Psoas muscle (tissue), 8 donors: ENCODE results near the gene APLN. TPM values are rescaled to one million over a fixed set of nuclear protein-coding genes. Genes with fewer than 3 reads are reported as not detected.

Experiments used
- ATAC-seq, 4 donors: fragments of 200-7000 bp; cut with Tn5 transposase; one replicate each; pipeline ENCODE4 v1.9.1; 2020; ENCODE audit warnings: moderate library complexity in 3 of 4, mild to moderate bottlenecking in 2 of 4
- DNase-seq, 2 donors: peaks; one replicate each; pipeline ENCODE4 v3.0.0-alpha.2; 2020
- H3K27ac ChIP-seq: fragments of 200-600 bp; one replicate; pipeline ENCODE4 v1.8.0; 2022
- H3K27me3 ChIP-seq, 3 donors: fragments of 200-600 bp in 1 of 3; one replicate each; pipeline versions ENCODE4 v1.6.1 to v1.8.0; 2013 to 2022; ENCODE audit warnings: low read length in 2 of 3, mild to moderate bottlenecking in 2 of 3, moderate library complexity in 1 of 3; ENCODE audit not compliant: insufficient read depth in 3 of 3
- H3K36me3 ChIP-seq, 2 donors: fragments of 200-600 bp in 1 of 2; one replicate each; pipeline versions ENCODE4 v1.6.1 to v1.8.0; 2013 to 2022; ENCODE audit warnings: low read depth in 1 of 2, mild to moderate bottlenecking in 1 of 2, moderate library complexity in 1 of 2; ENCODE audit not compliant: insufficient read depth in 1 of 2
- H3K4me1 ChIP-seq: fragments of 200-600 bp; one replicate; pipeline ENCODE4 v1.8.0; 2022
- H3K4me3 ChIP-seq: fragments of 200-600 bp; one replicate; pipeline ENCODE4 v1.8.0; 2022; ENCODE audit warnings: mild to moderate bottlenecking
- H3K9me3 ChIP-seq: fragments of 200-600 bp; one replicate; pipeline ENCODE4 v1.8.0; 2022
- WGBS, 3 donors: extraction: QIAGEN DNeasy Blood & Tissue Kit; methylation state at CpG; one replicate each; pipeline versions ENCODE4 v1.1.6 to v1.1.7; 2013; 5-methylcytosine and 5-hydroxymethylcytosine counted together
- intact Hi-C, 2 donors: fragments of 100-400 bp; cut with DNase I; formaldehyde crosslinking; loops; one replicate each; pipeline versions ENCODE4 v1.11.0 to v1.14.2; 2022
- polyA plus RNA-seq, 3 donors: library from polyadenylated mRNA; stranded (reverse); fragments of 200-250 nt; gene quantifications; one replicate each; pipeline ENCODE4 v1.2.3, GENCODE V29; 2013
- total RNA-seq, 4 donors: library from RNA; stranded (reverse); fragmentation: NEBNext Ultra II Directional in 2 of 4; extraction: Animal tissue kit (Norgen Biotek cat#: 25700) in 2 of 4; gene quantifications; one replicate each; pipeline versions ENCODE4 v1.2.1 to v1.2.4, GENCODE V29; 2021 to 2023
- TF ChIP-seq, protein P1 (sequence below): fragments of 200-600 bp; IDR thresholded peaks from one replicate; pipeline ENCODE4 v1.8.0; 2022; ENCODE audit warnings: antibody characterized with exemption
- donor health status: healthy with polysubstance abuse.
- donor health status: DM: no; HTN: no; CAD: no; lungs with moderate emphysema.
- donor health status: Bipolar disorder and iron deficiency.
- donor health status: healthy.
- donor health status: DM: yes; HTN: yes; CAD: no.
- donor health status: DM: no; HTN: no; CAD: no.
- donor health status: DM: no; HTN: no; CAD: no.
- donor health status: DM: yes; HTN: yes; CAD: no.

Gene APLN
- total and polyA plus RNA-seq, 7 donors, result 0.13 to 4.1 (median 0.86) TPM

DNA sequence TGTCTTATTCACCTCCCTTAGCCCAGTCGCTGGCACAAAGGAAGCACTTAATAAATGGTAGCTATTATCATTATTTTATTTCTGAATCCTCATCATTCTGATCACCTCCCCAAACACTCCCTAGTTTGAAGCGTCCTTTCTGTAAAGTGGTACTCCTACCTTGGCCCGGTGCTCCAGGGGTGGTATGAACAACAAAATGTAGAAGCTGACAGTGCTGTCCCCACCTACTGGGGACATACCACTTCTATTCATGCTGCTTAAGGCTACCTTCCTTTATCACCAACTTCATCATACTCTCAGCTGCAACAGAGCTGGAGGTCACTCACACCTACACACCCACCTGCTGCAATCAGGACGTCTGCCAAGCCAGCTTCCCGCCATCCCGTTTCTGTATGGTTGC lies 40.8 kb upstream of the APLN start:
- Histone ChIP-seq H3K9me3 (no peaks in the 10 kb centered on the region), H3K27ac (no peak overlapping the region), H3K4me1 (peaks cover 2% of the 10 kb centered on the region), H3K27me3 (no peaks in the 10 kb centered on the region), H3K4me3 (no peak overlapping the region), H3K36me3 (no peaks in the 10 kb centered on the region)
- intact Hi-C loops, result no loop called here
- TF ChIP-seq, protein P1, sequence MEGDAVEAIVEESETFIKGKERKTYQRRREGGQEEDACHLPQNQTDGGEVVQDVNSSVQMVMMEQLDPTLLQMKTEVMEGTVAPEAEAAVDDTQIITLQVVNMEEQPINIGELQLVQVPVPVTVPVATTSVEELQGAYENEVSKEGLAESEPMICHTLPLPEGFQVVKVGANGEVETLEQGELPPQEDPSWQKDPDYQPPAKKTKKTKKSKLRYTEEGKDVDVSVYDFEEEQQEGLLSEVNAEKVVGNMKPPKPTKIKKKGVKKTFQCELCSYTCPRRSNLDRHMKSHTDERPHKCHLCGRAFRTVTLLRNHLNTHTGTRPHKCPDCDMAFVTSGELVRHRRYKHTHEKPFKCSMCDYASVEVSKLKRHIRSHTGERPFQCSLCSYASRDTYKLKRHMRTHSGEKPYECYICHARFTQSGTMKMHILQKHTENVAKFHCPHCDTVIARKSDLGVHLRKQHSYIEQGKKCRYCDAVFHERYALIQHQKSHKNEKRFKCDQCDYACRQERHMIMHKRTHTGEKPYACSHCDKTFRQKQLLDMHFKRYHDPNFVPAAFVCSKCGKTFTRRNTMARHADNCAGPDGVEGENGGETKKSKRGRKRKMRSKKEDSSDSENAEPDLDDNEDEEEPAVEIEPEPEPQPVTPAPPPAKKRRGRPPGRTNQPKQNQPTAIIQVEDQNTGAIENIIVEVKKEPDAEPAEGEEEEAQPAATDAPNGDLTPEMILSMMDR, result no peak
- ATAC-seq, result no peak
- DNase-seq, result no peak
- WGBS, 3 donors, result 67 to 85% (median 82%) methylated on average over 6 of the region's 6 CpGs

- no peak for DNase-seq
- Histone ChIP-seq H3K27ac (no peak overlapping the region), H3K9me3 (no peaks in the 10 kb centered on the region), H3K4me3 (no peak overlapping the region), H3K4me1 (peaks cover 2% of the 10 kb centered on the region), H3K27me3 (no peaks in the 10 kb centered on the region), H3K36me3 (no peaks in the 10 kb centered on the region)
- TF ChIP-seq, protein P1, result no peak
- intact Hi-C loops, result no loop called here
- no peak for ATAC-seq
- 72 to 96% (median 93%) methylated on average over 4 to 5 of the region's 5 CpGs for WGBS, 3 donors
These were observed 40.0 kb upstream of the APLN start for GRCh38 chrX:129694805-129695204.

- Histone ChIP-seq H3K27me3 (no peaks in the 10 kb centered on the region), H3K4me3 (no peak overlapping the region), H3K9me3 (no peaks in the 10 kb centered on the region), H3K4me1 (peaks cover 2% of the 10 kb centered on the region), H3K36me3 (no peaks in the 10 kb centered on the region), H3K27ac (no peak overlapping the region)
- ATAC-seq (no peak), DNase-seq (no peak)
- TF ChIP-seq, protein P1, result no peak
- 81 to 98% (median 93%) methylated on average over 3 of the region's 3 CpGs for WGBS, 3 donors
- intact Hi-C loops, result no loop called here
These were observed 38.6 kb upstream of the APLN start for GRCh38 chrX:129693354-129693753.

GRCh38 chrX:129690435-129690834 lies 35.7 kb upstream of the APLN start:
- DNase-seq (peak; percentile 44 to 58), ATAC-seq (peak; percentile 81 to 91 (median 86))
- H3K27ac ChIP-seq, result no peak overlapping the region

GRCh38 chrX:129689796-129690195 lies 35.0 kb upstream of the APLN start:
- TF ChIP-seq, protein P1, result no peak
- no peak overlapping the region for H3K4me3 ChIP-seq
- DNase-seq (no peak), ATAC-seq (peak in 2 of 4 donors; percentile 14 to 31)
- H3K27ac ChIP-seq, result no peak overlapping the region
- H3K27me3 ChIP-seq, result no peaks in the 10 kb centered on the region
- H3K9me3 ChIP-seq, result no peaks in the 10 kb centered on the region
- peaks cover 2% of the 10 kb centered on the region for H3K4me1 ChIP-seq
- WGBS, 3 donors, result 70 to 93% (median 81%) methylated on average over 5 of the region's 5 CpGs
- intact Hi-C loops, result no loop called here
- H3K36me3 ChIP-seq, result no peaks in the 10 kb centered on the region

More at GRCh38 chrX:129690435-129690834, 35.7 kb upstream of the APLN start:
- intact Hi-C loops, result no loop called here
- Histone ChIP-seq H3K9me3 (no peaks in the 10 kb centered on the region), H3K36me3 (no peaks in the 10 kb centered on the region), H3K4me1 (peaks cover 2% of the 10 kb centered on the region), H3K27me3 (no peaks in the 10 kb centered on the region), H3K4me3 (no peak overlapping the region)
- WGBS, 3 donors, result 16 to 31% (median 31%) methylated on average over 10 of the region's 10 CpGs
- TF ChIP-seq, protein P1, result no peak
